Measurements from ENCODE around the gene A2M. TPM values are rescaled to one million over a fixed set of nuclear protein-coding genes. Genes with fewer than 3 reads are reported as not detected.

The A2M gene
- total RNA-seq, 1 donor from 2014 or later, result 0.17 TPM

DNA sequence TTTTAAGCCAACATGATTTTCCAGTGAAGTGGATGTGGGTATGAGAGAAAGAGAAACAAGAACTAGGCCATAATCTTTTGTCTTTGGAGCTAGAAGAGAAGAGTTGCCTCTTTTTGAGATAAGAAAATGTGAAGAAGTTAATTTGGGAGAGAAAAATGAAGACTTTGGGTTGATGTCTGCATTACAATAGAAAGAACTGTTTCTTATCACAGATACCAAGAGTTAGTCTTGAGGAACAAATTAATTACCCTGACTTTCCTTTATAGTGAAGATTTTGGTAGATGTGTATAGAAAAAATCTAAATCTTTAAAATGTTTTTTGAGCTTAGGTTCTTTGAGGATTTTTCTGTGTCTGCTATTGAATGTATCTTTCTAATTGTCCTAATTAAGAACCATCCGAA is 4.2 kb downstream of the A2M start:
- DNase-seq (ENCODE audit: low read depth), result no peak
- no peak overlapping the region for H3K4me3 ChIP-seq (ENCODE audit: low read depth, low read length)
- TF ChIP-seq, protein P1, sequence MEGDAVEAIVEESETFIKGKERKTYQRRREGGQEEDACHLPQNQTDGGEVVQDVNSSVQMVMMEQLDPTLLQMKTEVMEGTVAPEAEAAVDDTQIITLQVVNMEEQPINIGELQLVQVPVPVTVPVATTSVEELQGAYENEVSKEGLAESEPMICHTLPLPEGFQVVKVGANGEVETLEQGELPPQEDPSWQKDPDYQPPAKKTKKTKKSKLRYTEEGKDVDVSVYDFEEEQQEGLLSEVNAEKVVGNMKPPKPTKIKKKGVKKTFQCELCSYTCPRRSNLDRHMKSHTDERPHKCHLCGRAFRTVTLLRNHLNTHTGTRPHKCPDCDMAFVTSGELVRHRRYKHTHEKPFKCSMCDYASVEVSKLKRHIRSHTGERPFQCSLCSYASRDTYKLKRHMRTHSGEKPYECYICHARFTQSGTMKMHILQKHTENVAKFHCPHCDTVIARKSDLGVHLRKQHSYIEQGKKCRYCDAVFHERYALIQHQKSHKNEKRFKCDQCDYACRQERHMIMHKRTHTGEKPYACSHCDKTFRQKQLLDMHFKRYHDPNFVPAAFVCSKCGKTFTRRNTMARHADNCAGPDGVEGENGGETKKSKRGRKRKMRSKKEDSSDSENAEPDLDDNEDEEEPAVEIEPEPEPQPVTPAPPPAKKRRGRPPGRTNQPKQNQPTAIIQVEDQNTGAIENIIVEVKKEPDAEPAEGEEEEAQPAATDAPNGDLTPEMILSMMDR (conservative IDR thresholded peaks at IDR 0.05; ENCODE audit: low read depth, low read length), result no peak

DNA sequence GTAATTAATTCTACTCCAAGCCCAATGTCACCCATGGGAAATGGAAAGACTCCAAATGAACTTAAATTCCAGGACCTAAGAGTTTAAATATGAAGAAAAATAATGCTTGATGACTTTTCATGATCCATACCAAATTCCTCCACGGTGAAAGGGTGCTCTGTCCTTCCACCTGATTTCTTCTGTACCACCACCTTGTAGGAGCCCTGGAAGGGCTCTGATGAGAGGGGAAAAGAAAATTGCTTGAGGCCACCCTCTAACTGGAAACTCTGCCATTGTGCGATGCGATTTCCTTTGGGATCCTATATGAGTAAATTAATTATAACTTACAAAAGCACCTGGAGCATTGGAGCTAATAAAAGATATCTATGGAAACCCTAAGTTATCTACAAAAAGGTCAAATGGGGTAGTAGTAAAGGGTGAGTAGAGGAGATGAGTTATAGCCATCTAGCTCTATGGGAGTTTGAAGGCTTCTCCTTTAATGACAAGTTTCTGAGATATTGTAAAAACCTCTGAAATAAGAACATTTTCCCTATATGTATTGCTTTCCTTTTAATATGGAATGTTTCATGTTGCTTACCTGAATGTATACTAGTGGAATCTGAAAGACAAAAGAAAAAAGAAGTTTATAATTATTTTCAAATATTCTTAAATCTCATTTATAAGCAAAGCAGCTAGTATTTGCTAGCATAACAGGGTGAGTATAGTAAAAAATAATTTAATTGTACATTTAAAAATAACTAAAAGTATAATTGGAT is 5.8 kb downstream of the A2M start:
- no peak for DNase-seq (ENCODE audit: low read depth)
- H3K4me3 ChIP-seq (ENCODE audit: low read depth, low read length), result no peak overlapping the region
- TF ChIP-seq, protein P1 (conservative IDR thresholded peaks at IDR 0.05; ENCODE audit: low read depth, low read length), result no peak

DNA sequence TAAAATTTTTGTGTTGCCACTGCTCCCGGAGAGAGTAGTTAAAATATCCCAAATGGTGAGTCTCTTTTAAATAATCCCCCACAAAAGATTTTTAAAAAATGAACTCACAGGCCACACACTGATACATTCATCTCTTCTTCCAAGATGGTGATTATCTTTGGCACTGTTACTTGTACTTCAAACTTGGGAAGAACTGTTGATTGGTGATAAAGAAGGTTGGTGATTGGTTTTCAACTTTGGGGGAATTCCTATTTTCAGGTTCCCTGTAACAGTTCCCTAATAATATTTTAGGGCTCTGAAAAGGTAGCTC is 6.6 kb downstream of the A2M start:
- TF ChIP-seq, protein P1 (conservative IDR thresholded peaks at IDR 0.05; ENCODE audit: low read depth, low read length), result no peak
- DNase-seq (ENCODE audit: low read depth), result no peak

DNA sequence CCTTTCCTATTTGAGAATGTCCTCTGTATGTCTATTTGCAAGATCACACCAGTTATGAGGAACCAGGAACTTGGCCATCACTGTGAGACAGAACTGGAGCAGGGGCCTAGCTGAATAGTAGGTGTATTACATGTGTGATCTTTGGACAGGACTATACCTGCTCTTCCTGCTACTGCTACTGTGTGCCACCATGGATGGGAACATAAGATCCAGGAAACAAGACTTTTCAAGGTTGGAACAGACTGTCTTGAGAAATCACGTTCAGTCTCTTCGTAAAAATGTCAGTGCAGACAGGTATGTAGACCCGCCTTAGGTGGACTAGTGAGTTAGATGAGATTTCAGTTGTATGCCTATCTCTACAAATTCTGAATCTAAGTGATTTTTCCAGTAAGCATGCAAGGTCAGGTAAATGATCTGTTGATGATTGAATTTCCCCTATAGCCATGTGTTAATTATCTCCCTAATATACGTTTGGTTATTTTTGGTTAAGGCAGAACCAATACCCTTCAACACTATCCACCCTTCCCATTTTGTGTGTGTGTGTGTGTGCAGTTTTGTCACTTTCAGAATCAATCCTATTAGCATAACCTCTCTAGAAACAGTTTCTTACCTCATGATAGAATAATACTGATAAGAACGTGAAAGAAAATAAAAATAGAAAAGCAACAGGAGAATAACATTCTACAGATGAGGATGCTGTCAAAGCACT is 7.1 kb downstream of the A2M start:
- DNase-seq (ENCODE audit: low read depth), result no peak
- TF ChIP-seq, protein P1 (conservative IDR thresholded peaks at IDR 0.05; ENCODE audit: low read depth, low read length), result no peak

More for the DNA sequence above, 6.6 kb downstream of the A2M start:
- no peak overlapping the region for H3K4me3 ChIP-seq (ENCODE audit: low read depth, low read length)

DNA sequence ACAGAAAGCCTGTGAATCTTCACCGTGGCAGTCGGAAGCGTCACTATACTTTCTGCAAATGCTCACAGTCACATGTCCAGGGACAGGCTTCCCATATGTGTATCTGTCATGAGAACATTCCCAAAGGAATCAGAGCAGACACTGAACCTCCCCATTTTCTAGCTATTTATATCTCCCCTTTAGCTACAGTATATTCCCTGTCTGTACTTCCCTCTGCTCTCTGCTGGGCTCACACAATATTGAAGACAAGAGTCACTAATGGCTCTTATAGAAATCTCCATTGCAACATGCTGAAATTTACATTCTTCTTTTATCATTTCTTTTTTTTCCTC is 8.2 kb downstream of the A2M start:
- no peak overlapping the region for H3K4me3 ChIP-seq (ENCODE audit: low read depth, low read length)
- TF ChIP-seq, protein P1 (conservative IDR thresholded peaks at IDR 0.05; ENCODE audit: low read depth, low read length), result no peak
- no peak for DNase-seq (ENCODE audit: low read depth)

More for the DNA sequence above, 7.1 kb downstream of the A2M start:
- H3K4me3 ChIP-seq (ENCODE audit: low read depth, low read length), result no peak overlapping the region

DNA sequence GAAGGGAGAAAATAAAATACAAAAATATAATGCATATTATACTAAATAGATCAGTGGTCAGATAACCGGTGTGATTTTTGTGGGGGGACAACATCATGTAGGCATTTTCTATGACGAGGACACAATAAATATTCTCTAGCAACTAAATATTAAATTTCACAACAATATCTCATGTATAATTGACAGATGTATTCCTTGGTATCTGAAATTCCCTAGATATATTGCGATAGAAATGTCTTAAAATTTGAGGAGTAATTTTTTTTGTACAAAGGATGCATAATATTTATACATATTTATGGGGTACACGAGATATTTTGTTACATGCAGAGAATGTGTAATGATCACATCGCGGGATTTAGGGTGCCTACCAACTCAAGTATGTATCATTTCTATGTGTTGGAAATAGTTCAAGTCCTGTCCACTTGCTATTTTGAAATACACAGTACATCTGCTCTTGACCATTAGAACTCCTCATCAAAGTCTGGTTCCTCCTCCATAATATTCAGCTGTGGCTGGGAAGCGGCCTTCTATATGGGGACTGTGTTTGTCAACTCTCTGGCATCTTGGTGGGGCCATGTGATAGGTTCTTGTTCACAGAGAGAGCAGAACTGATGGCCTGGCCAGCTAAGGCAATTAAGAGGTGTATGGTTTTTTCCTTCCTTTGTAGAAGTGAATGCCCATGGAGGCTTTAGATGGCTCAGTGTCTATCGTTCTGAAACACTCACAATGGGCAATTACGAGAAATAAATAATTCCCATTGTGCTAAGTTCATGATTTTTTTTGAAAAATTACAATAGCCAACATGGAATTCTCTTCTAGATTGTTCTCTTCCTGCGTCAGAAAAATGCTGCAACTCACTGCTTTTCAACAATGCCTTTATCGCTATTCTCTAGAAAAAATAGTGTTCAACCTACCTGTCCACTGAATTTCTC is 8.8 kb downstream of the A2M start:
- H3K4me3 ChIP-seq (ENCODE audit: low read depth, low read length), result no peak overlapping the region
- DNase-seq (ENCODE audit: low read depth), result no peak
- TF ChIP-seq, protein P1 (conservative IDR thresholded peaks at IDR 0.05; ENCODE audit: low read depth, low read length), result no peak

All from epithelial cell of proximal tubule (primary cell).